AG04449 (cell line): ENCODE measurements around the gene SPATA25.
"Not testable (repeated sequence)": the region's sequence is repeated elsewhere in the genome, so short reads cannot be mapped to it uniquely, and the experiment has no call there.

Experiments used
- CTCF ChIA-PET: fragments of 350-600 bp; formaldehyde crosslinking; extraction: SDS; loops from one replicate; lab custom pipeline; 2021; ENCODE audit warnings: antibody characterized with exemption; lab: Yijun Ruan, JAX
- POLR2A ChIA-PET: fragments of 400-600, 350-600 bp; formaldehyde crosslinking; extraction: SDS; loops from one replicate; lab custom pipeline; 2020; ENCODE audit warnings: antibody characterized with exemption, inconsistent platforms; lab: Yijun Ruan, JAX
- DNase-seq: peaks from one replicate; pipeline ENCODE4 v3.0.0-alpha.2; 2010; ENCODE audit warnings: low read depth, low spot score
- H3K4me3 ChIP-seq: 2 replicates; pipeline ENCODE4 v1.5.1; 2011; ENCODE audit warnings: low read depth, mild to moderate bottlenecking, control low read depth, low read length
- CTCF ChIP-seq: IDR thresholded peaks from one replicate; pipeline ENCODE4 v1.5.1; 2011; ENCODE audit warnings: mild to moderate bottlenecking, moderate library complexity, low read length, control low read depth, inconsistent platforms; ENCODE audit not compliant: insufficient read depth; ENCODE audit errors: missing control alignments

SPATA25 gene

GRCh38 chr20:45902199-45902701 is 14.8 kb upstream of the SPATA25 start:
- CTCF ChIA-PET = interaction anchor here (1.0 to 1.1 kb wide), 2 partner anchors 11 to 13 kb away, joined by 3 read pairs; partner anchors contain the start of genes CTSA and NEURL2
- POLR2A ChIA-PET = interaction anchor here (1.0 to 2.0 kb wide), 2 partner anchors 9 to 32 kb away, joined by 4 to 7 read pairs; partner anchors contain the start of gene PCIF1
- TF ChIP-seq CTCF = no peak
- no peak for DNase-seq
- H3K4me3 ChIP-seq = no peak overlapping the region

- H3K4me3 ChIP-seq, DNase-seq: not testable (repeated sequence)
- ChIA-PET POLR2A (interaction anchor here (1.0 to 2.0 kb wide), 2 partner anchors 8 to 33 kb away, joined by 4 to 7 read pairs; partner anchors contain the start of gene PCIF1), CTCF (interaction anchor here (1.1 to 3.6 kb wide), 2 partner anchors 10 to 12 kb away, joined by 3 to 16 read pairs; partner anchors contain the start of genes CTSA and NEURL2)
Measured at GRCh38 chr20:45901332-45901731, 13.9 kb upstream of the SPATA25 start.

- POLR2A ChIA-PET = no interaction called here
- CTCF ChIA-PET = interaction anchor here (1.0 to 3.6 kb wide), 6 partner anchors 8 to 71 kb away, joined by 3 to 16 read pairs (median 4); partner anchors contain the start of genes CTSA and NEURL2
Measured at GRCh38 chr20:45899046-45899835, 11.8 kb upstream of the SPATA25 start.

GRCh38 chr20:45898285-45898684 is 10.9 kb upstream of the SPATA25 start:
- no peak for DNase-seq
- ChIA-PET CTCF (interaction anchor here (1.4 to 3.6 kb wide), 3 partner anchors 7 to 116 kb away, joined by 4 to 16 read pairs (median 5); partner anchors contain the start of genes CTSA and NEURL2), POLR2A (no interaction called here)
- H3K4me3 ChIP-seq = no peak overlapping the region
- no peak for TF ChIP-seq CTCF

More at GRCh38 chr20:45899046-45899835, 11.8 kb upstream of the SPATA25 start:
- H3K4me3 ChIP-seq = no peak overlapping the region
- no peak for TF ChIP-seq CTCF
- DNase-seq = no peak

- CTCF ChIA-PET = interaction anchor here (1.1 to 3.6 kb wide), 3 partner anchors 7 to 116 kb away, joined by 4 to 16 read pairs (median 5); partner anchors contain the start of genes CTSA and NEURL2
- POLR2A ChIA-PET = no interaction called here
Measured at GRCh38 chr20:45897692-45898091, 10.3 kb upstream of the SPATA25 start.

GRCh38 chr20:45897289-45897688 is 9.9 kb upstream of the SPATA25 start:
- ChIA-PET CTCF (interaction anchor here (0.8 to 1.7 kb wide), 3 partner anchors 9 to 117 kb away, joined by 3 to 5 read pairs (median 4); no protein-coding TSS in a partner anchor), POLR2A (interaction anchor here (0.8 kb wide), 1 partner anchor 8 kb away, joined by 5 read pairs; no protein-coding TSS in a partner anchor)
- H3K4me3 ChIP-seq = no peak overlapping the region
- no peak for TF ChIP-seq CTCF
- DNase-seq = no peak

More at GRCh38 chr20:45897692-45898091, 10.3 kb upstream of the SPATA25 start:
- H3K4me3 ChIP-seq = no peak overlapping the region
- TF ChIP-seq CTCF = no peak
- no peak for DNase-seq
